Measurements from ENCODE around the gene POLA2.

DNA sequence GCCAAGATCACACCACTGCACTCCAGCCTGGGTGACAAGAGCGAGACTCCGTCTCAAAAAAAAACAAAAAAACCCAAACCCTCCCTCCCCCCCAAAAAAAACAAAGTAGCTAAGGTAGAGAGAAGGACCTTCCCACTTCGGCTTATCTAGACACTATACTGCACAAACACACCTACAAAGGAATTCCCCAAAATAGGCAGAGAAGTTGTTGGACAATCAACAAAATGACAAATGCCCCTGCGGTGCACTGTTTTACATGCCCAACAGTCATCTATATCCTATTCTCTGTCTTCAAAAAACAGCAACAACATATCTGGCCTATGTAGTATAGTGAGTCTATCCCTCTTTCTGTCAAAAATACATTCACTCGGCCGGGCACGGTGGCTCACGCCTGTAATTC lies 65.3 kb downstream of the POLA2 start:
- TF ChIP-seq, protein P1, sequence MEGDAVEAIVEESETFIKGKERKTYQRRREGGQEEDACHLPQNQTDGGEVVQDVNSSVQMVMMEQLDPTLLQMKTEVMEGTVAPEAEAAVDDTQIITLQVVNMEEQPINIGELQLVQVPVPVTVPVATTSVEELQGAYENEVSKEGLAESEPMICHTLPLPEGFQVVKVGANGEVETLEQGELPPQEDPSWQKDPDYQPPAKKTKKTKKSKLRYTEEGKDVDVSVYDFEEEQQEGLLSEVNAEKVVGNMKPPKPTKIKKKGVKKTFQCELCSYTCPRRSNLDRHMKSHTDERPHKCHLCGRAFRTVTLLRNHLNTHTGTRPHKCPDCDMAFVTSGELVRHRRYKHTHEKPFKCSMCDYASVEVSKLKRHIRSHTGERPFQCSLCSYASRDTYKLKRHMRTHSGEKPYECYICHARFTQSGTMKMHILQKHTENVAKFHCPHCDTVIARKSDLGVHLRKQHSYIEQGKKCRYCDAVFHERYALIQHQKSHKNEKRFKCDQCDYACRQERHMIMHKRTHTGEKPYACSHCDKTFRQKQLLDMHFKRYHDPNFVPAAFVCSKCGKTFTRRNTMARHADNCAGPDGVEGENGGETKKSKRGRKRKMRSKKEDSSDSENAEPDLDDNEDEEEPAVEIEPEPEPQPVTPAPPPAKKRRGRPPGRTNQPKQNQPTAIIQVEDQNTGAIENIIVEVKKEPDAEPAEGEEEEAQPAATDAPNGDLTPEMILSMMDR (IDR thresholded peaks at IDR 0.05) = no peak
- no peak for TF ChIP-seq POLR2A (IDR thresholded peaks at IDR 0.05)

All from Peyer's patch (tissue), 4 donors.